ENCODE measurements around the gene HS3ST4.
"Not testable (repeated sequence)": the region's sequence is repeated elsewhere in the genome, so short reads cannot be mapped to it uniquely, and the experiment has no call there.

The HS3ST4 gene

DNA sequence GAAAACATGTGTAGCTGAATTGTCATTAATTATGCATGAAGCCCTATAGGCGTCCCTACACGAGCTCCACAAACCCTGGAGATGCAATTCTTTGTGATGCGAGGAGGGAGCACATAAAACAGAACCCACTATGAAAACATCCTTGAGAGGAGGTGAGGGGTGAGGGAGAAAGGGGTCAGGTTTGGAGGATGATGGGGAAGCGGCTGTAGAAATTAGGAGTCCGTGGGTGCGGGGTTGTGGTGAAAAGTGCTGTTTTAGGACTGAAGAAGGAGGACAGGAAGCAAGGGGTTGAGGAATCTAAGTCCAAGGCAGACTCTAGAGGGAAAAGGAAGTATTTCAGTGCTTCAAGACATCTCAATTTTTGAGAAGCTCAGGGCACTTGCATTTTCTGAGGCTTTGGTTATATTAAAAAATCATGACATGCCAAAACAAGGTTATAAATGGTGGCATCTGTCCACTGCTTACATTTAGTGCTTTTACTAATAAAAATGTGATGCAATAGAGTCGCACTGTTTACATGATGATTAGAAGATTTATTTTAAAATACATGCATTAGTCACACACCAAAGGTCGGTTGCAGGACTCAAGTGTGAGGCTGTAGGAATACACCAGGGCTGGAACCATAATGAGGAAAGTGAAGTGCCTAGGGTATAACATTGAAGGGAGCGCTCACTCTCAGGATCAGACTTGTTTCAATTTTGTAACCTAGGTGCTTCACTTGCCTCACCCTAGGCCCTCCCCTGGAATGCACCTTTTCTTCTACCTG is 379.5 kb downstream of the HS3ST4 start:
- no CpG with 5 or more reads among the region's 9 CpGs for WGBS (ENCODE audit: insufficient coverage, insufficient read length)
- DNase-seq (ENCODE audit: low read depth, low spot score): no peak
- Histone ChIP-seq H3K4me3 (ENCODE audit: low read length) (no peak overlapping the region), H3K27me3 (ENCODE audit: control insufficient read depth, insufficient read depth, low read length) (no peaks in the 10 kb centered on the region), H3K36me3 (ENCODE audit: control insufficient read depth, insufficient read depth, low read length) (no peaks in the 10 kb centered on the region), H3K4me1 (ENCODE audit: control insufficient read depth, insufficient read depth, low read length) (peaks cover 2% of the 10 kb centered on the region; the same call in 1 of the 2 replicates), H3K27ac (ENCODE audit: low read length) (no peak overlapping the region), H3K9me3 (ENCODE audit: control insufficient read depth, insufficient read depth, low read length) (no peaks in the 10 kb centered on the region)

GRCh38 chr16:26078716-26079355 is 387.1 kb downstream of the HS3ST4 start:
- Histone ChIP-seq H3K4me1 (ENCODE audit: control insufficient read depth, insufficient read depth, low read length) (peaks cover 2% of the 10 kb centered on the region; the same call in 1 of the 2 replicates), H3K9me3 (ENCODE audit: control insufficient read depth, insufficient read depth, low read length) (no peaks in the 10 kb centered on the region), H3K4me3 (ENCODE audit: low read length) (no peak overlapping the region), H3K27ac (ENCODE audit: low read length) (no peak overlapping the region), H3K27me3 (ENCODE audit: control insufficient read depth, insufficient read depth, low read length) (no peaks in the 10 kb centered on the region; the same call in 1 of the 2 replicates), H3K36me3 (ENCODE audit: control insufficient read depth, insufficient read depth, low read length) (no peaks in the 10 kb centered on the region)
- DNase-seq (ENCODE audit: low read depth, low spot score): no peak
- no CpG with 5 or more reads among the region's 10 CpGs for WGBS (ENCODE audit: insufficient coverage, insufficient read length)

- no peak for DNase-seq (ENCODE audit: low read depth, low spot score)
- H3K36me3 ChIP-seq (ENCODE audit: control insufficient read depth, insufficient read depth, low read length): no peaks in the 10 kb centered on the region
- WGBS (ENCODE audit: insufficient coverage, insufficient read length): no CpG with 5 or more reads among the region's 2 CpGs
Measured at GRCh38 chr16:26087091-26087490, 395.3 kb downstream of the HS3ST4 start.

GRCh38 chr16:26091511-26091910 is 399.8 kb downstream of the HS3ST4 start:
- Histone ChIP-seq H3K27ac (ENCODE audit: low read length) (no peak overlapping the region), H3K9me3 (ENCODE audit: control insufficient read depth, insufficient read depth, low read length) (no peaks in the 10 kb centered on the region), H3K4me1 (ENCODE audit: control insufficient read depth, insufficient read depth, low read length) (no peaks in the 10 kb centered on the region), H3K27me3 (ENCODE audit: control insufficient read depth, insufficient read depth, low read length) (no peaks in the 10 kb centered on the region), H3K36me3 (ENCODE audit: control insufficient read depth, insufficient read depth, low read length) (no peaks in the 10 kb centered on the region), H3K4me3 (ENCODE audit: low read length) (no peak overlapping the region)
- no peak for DNase-seq (ENCODE audit: low read depth, low spot score)
- WGBS (ENCODE audit: insufficient coverage, insufficient read length): no CpG with 5 or more reads among the region's 1 CpG

More at GRCh38 chr16:26087091-26087490, 395.3 kb downstream of the HS3ST4 start:
- Histone ChIP-seq H3K4me1 (ENCODE audit: control insufficient read depth, insufficient read depth, low read length) (no peaks in the 10 kb centered on the region), H3K27me3 (ENCODE audit: control insufficient read depth, insufficient read depth, low read length) (no peaks in the 10 kb centered on the region), H3K27ac (ENCODE audit: low read length) (no peak overlapping the region), H3K9me3 (ENCODE audit: control insufficient read depth, insufficient read depth, low read length) (no peaks in the 10 kb centered on the region), H3K4me3 (ENCODE audit: low read length) (no peak overlapping the region)

- no CpG with 5 or more reads among the region's 3 CpGs for WGBS (ENCODE audit: insufficient coverage, insufficient read length)
- not testable (repeated sequence) for DNase-seq (ENCODE audit: low read depth, low spot score); H3K4me3 ChIP-seq (ENCODE audit: low read length); H3K36me3 ChIP-seq (ENCODE audit: control insufficient read depth, insufficient read depth, low read length); H3K27ac ChIP-seq (ENCODE audit: low read length); H3K9me3 ChIP-seq (ENCODE audit: control insufficient read depth, insufficient read depth, low read length); H3K27me3 ChIP-seq (ENCODE audit: control insufficient read depth, insufficient read depth, low read length); H3K4me1 ChIP-seq (ENCODE audit: control insufficient read depth, insufficient read depth, low read length)
Measured at GRCh38 chr16:26098206-26098605, 406.4 kb downstream of the HS3ST4 start.

GRCh38 chr16:26102369-26102768 is 410.6 kb downstream of the HS3ST4 start:
- no peaks in the 10 kb centered on the region for H3K9me3 ChIP-seq (ENCODE audit: control insufficient read depth, insufficient read depth, low read length)
- H3K36me3 ChIP-seq (ENCODE audit: control insufficient read depth, insufficient read depth, low read length): no peaks in the 10 kb centered on the region
- no peak overlapping the region for H3K27ac ChIP-seq (ENCODE audit: low read length)
- H3K4me3 ChIP-seq (ENCODE audit: low read length): no peak overlapping the region
- H3K4me1 ChIP-seq (ENCODE audit: control insufficient read depth, insufficient read depth, low read length): no peaks in the 10 kb centered on the region
- no peaks in the 10 kb centered on the region for H3K27me3 ChIP-seq (ENCODE audit: control insufficient read depth, insufficient read depth, low read length)
- WGBS (ENCODE audit: insufficient coverage, insufficient read length): 100% methylated on average over 3 of the region's 6 CpGs
- DNase-seq (ENCODE audit: low read depth, low spot score): no peak

- H3K9me3 ChIP-seq (ENCODE audit: control insufficient read depth, insufficient read depth, low read length): no peaks in the 10 kb centered on the region
- no peak overlapping the region for H3K27ac ChIP-seq (ENCODE audit: low read length)
- no peaks in the 10 kb centered on the region for H3K4me1 ChIP-seq (ENCODE audit: control insufficient read depth, insufficient read depth, low read length)
- no peak overlapping the region for H3K4me3 ChIP-seq (ENCODE audit: low read length)
- no peak for DNase-seq (ENCODE audit: low read depth, low spot score)
- WGBS (ENCODE audit: insufficient coverage, insufficient read length): no CpG with 5 or more reads among the region's 13 CpGs
- H3K36me3 ChIP-seq (ENCODE audit: control insufficient read depth, insufficient read depth, low read length): no peaks in the 10 kb centered on the region
- H3K27me3 ChIP-seq (ENCODE audit: control insufficient read depth, insufficient read depth, low read length): no peaks in the 10 kb centered on the region
Measured at GRCh38 chr16:26108836-26109505, 417.2 kb downstream of the HS3ST4 start.

DNA sequence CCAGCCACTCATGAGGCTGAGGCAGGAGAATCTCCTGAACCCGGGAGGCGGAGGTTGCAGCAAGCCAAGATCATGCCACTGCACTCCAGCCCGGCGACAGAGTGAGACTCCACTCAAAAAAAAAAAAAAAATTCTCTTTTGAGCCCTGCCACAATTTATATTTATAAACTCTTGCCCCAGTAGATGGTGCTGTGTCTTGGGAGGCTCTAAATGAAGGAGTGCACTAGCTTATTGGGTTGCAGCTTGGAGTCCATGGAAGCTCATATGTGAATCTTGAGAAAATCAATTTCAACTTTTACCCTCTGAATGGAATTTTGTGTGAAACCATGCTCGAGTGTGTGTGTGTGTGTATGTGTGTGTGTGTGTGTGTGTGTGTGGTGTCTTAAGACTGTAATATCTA is 420.1 kb downstream of the HS3ST4 start:
- no peak for DNase-seq (ENCODE audit: low read depth, low spot score)
- no CpG with 5 or more reads among the region's 5 CpGs for WGBS (ENCODE audit: insufficient coverage, insufficient read length)

GRCh38 chr16:26118575-26118974 is 426.8 kb downstream of the HS3ST4 start:
- no CpG with 5 or more reads among the region's 3 CpGs for WGBS (ENCODE audit: insufficient coverage, insufficient read length)
- DNase-seq (ENCODE audit: low read depth, low spot score): peak; percentile 50

More for the DNA sequence above, 420.1 kb downstream of the HS3ST4 start:
- no peaks in the 10 kb centered on the region for H3K36me3 ChIP-seq (ENCODE audit: control insufficient read depth, insufficient read depth, low read length)
- H3K4me3 ChIP-seq (ENCODE audit: low read length): no peak overlapping the region
- no peaks in the 10 kb centered on the region for H3K9me3 ChIP-seq (ENCODE audit: control insufficient read depth, insufficient read depth, low read length)
- H3K4me1 ChIP-seq (ENCODE audit: control insufficient read depth, insufficient read depth, low read length): no peaks in the 10 kb centered on the region
- no peaks in the 10 kb centered on the region for H3K27me3 ChIP-seq (ENCODE audit: control insufficient read depth, insufficient read depth, low read length)
- no peak overlapping the region for H3K27ac ChIP-seq (ENCODE audit: low read length)

DNA sequence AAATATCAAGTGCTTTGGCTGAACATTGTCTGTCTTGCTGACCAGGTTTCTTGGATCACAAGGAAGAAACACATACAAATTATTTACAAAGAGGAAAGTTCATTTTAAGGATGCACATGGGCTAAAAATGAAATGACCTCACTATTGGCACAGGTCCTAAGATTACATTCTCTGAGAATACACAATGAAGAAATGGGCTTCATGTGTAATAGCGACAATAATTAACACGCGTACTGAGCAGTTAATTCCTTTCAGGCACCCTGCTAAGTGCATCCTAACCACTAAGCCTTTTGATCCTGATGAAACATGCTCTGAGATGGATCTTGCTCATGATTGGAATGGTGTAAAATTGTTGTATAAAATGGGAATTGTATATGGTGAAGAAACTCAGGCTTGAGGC is 429.0 kb downstream of the HS3ST4 start:
- Histone ChIP-seq H3K9me3 (ENCODE audit: control insufficient read depth, insufficient read depth, low read length) (no peaks in the 10 kb centered on the region), H3K4me3 (ENCODE audit: low read length) (no peak overlapping the region), H3K36me3 (ENCODE audit: control insufficient read depth, insufficient read depth, low read length) (no peaks in the 10 kb centered on the region), H3K27ac (ENCODE audit: low read length) (no peak overlapping the region), H3K27me3 (ENCODE audit: control insufficient read depth, insufficient read depth, low read length) (no peaks in the 10 kb centered on the region), H3K4me1 (ENCODE audit: control insufficient read depth, insufficient read depth, low read length) (peaks cover 5% of the 10 kb centered on the region)
- DNase-seq (ENCODE audit: low read depth, low spot score): no peak
- no CpG with 5 or more reads among the region's 3 CpGs for WGBS (ENCODE audit: insufficient coverage, insufficient read length)

More at GRCh38 chr16:26118575-26118974, 426.8 kb downstream of the HS3ST4 start:
- peaks cover 5% of the 10 kb centered on the region for H3K4me1 ChIP-seq (ENCODE audit: control insufficient read depth, insufficient read depth, low read length)
- no peak overlapping the region for H3K27ac ChIP-seq (ENCODE audit: low read length)
- H3K9me3 ChIP-seq (ENCODE audit: control insufficient read depth, insufficient read depth, low read length): no peaks in the 10 kb centered on the region
- no peaks in the 10 kb centered on the region for H3K36me3 ChIP-seq (ENCODE audit: control insufficient read depth, insufficient read depth, low read length)
- H3K27me3 ChIP-seq (ENCODE audit: control insufficient read depth, insufficient read depth, low read length): no peaks in the 10 kb centered on the region
- no peak overlapping the region for H3K4me3 ChIP-seq (ENCODE audit: low read length)

Measured in iPS DF 6.9 (cell line).